ENCODE results near the gene DMD.
"Not testable (repeated sequence)": the region's sequence is repeated elsewhere in the genome, so short reads cannot be mapped to it uniquely, and the experiment has no call there.

The DMD gene

DNA sequence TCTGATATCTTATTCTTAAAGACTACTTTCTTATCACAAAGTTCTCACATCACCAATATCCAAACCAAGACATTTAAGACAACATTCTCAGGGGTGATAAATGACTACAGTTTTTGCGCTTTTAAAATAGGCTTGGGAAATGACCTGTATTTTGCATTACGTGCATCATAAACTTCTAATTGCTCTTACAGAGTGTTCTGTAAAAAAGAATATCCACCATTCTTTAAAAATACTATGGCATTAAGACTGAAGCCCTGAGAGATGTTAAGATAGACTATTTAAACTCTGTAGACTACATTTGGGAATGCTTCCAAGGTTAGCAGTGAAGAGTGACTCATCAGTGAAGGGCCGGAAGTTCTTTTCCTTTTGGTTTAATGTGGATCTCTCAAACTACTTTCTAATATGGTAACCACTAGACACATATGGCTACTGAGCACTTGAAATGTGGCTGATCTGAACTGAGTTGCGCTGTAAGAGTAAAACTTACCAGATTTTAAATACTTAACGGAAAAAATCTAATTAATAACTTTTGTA lies 1620.7 kb downstream of the DMD start:
- in situ Hi-C loops (cut with MboI; ENCODE audit: low sequenced_read_pairs, unreplicated experiment): loop anchor here (25.0 kb wide), 1 partner anchor 97 kb away; no protein-coding TSS in a partner anchor
- DNase-seq (ENCODE audit: low spot score): no peak
- no peak for TF ChIP-seq CTCF (IDR thresholded peaks at IDR 0.05; ENCODE audit: borderline replicate concordance, control extremely low read depth, extremely low read depth, insufficient read depth, missing control alignments)

GRCh38 chrX:31589503-31589902 lies 1621.8 kb downstream of the DMD start:
- in situ Hi-C loops (cut with MboI; ENCODE audit: low sequenced_read_pairs, unreplicated experiment): loop anchor here (25.0 kb wide), 1 partner anchor 98 kb away; no protein-coding TSS in a partner anchor
- no peak for DNase-seq (ENCODE audit: low spot score)
- no peak for TF ChIP-seq CTCF (IDR thresholded peaks at IDR 0.05; ENCODE audit: borderline replicate concordance, control extremely low read depth, extremely low read depth, insufficient read depth, missing control alignments)

DNA sequence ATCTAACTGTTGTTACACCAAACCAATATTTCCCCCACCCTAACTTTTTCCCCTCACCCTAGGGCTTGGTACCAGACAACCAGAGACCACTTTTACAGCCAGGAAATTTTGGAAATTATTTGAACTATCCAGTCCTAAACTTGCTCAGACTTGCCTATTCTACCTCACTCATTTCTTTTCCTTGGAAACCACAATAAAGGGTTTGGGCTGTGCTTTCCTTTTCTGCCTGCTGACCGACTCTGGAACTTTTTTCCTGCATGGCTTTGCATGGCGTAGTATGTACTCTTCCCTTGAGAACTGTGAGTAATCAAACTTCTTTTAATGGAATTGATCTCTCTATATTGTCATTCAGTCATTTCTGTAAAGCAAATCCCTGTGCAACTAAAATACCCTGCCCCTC lies 1623.0 kb downstream of the DMD start:
- TF ChIP-seq CTCF (IDR thresholded peaks at IDR 0.05; ENCODE audit: borderline replicate concordance, control extremely low read depth, extremely low read depth, insufficient read depth, missing control alignments): no peak
- in situ Hi-C loops (cut with MboI; ENCODE audit: low sequenced_read_pairs, unreplicated experiment): loop anchor here (25.0 kb wide), 1 partner anchor 99 kb away; no protein-coding TSS in a partner anchor
- no peak for DNase-seq (ENCODE audit: low spot score)

GRCh38 chrX:31583892-31584291 lies 1627.5 kb downstream of the DMD start:
- in situ Hi-C loops (cut with MboI; ENCODE audit: low sequenced_read_pairs, unreplicated experiment): loop anchor here (25.0 kb wide), 1 partner anchor 103 kb away; no protein-coding TSS in a partner anchor
- not testable (repeated sequence) for DNase-seq (ENCODE audit: low spot score)

DNA sequence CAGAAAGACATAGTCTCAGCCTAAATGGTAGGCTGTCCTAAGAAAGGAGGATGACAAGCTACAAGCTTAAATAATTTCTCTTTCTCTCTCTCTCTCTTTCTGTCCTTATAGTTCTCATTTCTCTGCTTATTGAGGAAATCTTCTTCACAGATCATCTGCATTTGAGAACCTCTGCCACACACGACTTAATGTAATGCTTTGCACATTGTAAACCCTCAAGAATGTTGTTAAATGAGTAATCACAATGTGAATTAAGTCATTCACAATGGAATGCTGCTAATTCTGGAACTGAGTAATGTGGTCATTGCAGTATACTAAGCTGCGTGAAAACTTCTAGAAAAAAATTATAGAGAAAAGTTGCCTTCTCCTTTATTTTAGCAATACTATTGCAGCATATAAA lies 1630.6 kb downstream of the DMD start:
- in situ Hi-C loops (cut with MboI; ENCODE audit: low sequenced_read_pairs, unreplicated experiment): loop anchor here (25.0 kb wide), 1 partner anchor 107 kb away; no protein-coding TSS in a partner anchor
- DNase-seq (ENCODE audit: low spot score): no peak
- TF ChIP-seq CTCF (IDR thresholded peaks at IDR 0.05; ENCODE audit: borderline replicate concordance, control extremely low read depth, extremely low read depth, insufficient read depth, missing control alignments): no peak

DNA sequence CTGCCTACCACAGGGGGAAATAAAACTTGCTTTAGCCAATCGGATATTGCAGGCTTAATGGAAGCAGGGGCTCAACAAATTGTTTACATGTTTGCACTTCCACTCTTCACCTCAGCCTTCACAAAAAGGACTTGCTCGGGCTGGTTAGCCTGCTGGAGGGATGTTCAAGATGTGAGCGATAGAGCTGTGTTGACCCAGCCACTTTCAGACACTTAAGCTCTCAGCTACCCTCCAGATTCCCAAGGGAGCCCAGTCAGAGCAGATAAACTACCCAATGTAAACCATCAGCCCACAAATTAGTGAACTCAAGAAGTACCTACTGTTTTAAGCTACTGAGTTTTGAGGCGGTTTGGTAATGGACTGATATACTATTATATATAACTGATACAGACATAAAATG lies 1631.1 kb downstream of the DMD start:
- DNase-seq (ENCODE audit: low spot score): no peak
- TF ChIP-seq CTCF (IDR thresholded peaks at IDR 0.05; ENCODE audit: borderline replicate concordance, control extremely low read depth, extremely low read depth, insufficient read depth, missing control alignments): no peak
- in situ Hi-C loops (cut with MboI; ENCODE audit: low sequenced_read_pairs, unreplicated experiment): loop anchor here (25.0 kb wide), 1 partner anchor 107 kb away; no protein-coding TSS in a partner anchor

GRCh38 chrX:31572360-31572759 lies 1639.0 kb downstream of the DMD start:
- no peak for TF ChIP-seq CTCF (IDR thresholded peaks at IDR 0.05; ENCODE audit: borderline replicate concordance, control extremely low read depth, extremely low read depth, insufficient read depth, missing control alignments)
- in situ Hi-C loops (cut with MboI; ENCODE audit: low sequenced_read_pairs, unreplicated experiment): no loop called here
- no peak for DNase-seq (ENCODE audit: low spot score)

All from GM13976 (cell line).